ENCODE data around the gene HDAC1. TPM values are rescaled to one million over a fixed set of nuclear protein-coding genes. Genes with fewer than 3 reads are reported as not detected.

Gene HDAC1
- total RNA-seq, 1 donor from 2014 or later = 40.4 TPM

GRCh38 chr1:32336963-32337675 lies 45.2 kb downstream of the HDAC1 start:
- no peaks in the 10 kb centered on the region for H3K9me3 ChIP-seq (replicated peaks)
- peaks cover 14% of the 10 kb centered on the region for H3K36me3 ChIP-seq
- intact Hi-C loops (cut with micrococcal nuclease) = no loop called here
- no peak for TF ChIP-seq CTCF (IDR thresholded peaks at IDR 0.05; ENCODE audit: borderline replicate concordance)
- H3K4me3 ChIP-seq = peak overlapping the region; percentile 73
- H3K27ac ChIP-seq (replicated peaks) = peak overlapping the region; percentile 79
- H3K27me3 ChIP-seq (ENCODE audit: low read depth) = no peaks in the 10 kb centered on the region
- H3K4me1 ChIP-seq = peaks cover 59% of the 10 kb centered on the region
- peak; percentile 49 for DNase-seq

DNA sequence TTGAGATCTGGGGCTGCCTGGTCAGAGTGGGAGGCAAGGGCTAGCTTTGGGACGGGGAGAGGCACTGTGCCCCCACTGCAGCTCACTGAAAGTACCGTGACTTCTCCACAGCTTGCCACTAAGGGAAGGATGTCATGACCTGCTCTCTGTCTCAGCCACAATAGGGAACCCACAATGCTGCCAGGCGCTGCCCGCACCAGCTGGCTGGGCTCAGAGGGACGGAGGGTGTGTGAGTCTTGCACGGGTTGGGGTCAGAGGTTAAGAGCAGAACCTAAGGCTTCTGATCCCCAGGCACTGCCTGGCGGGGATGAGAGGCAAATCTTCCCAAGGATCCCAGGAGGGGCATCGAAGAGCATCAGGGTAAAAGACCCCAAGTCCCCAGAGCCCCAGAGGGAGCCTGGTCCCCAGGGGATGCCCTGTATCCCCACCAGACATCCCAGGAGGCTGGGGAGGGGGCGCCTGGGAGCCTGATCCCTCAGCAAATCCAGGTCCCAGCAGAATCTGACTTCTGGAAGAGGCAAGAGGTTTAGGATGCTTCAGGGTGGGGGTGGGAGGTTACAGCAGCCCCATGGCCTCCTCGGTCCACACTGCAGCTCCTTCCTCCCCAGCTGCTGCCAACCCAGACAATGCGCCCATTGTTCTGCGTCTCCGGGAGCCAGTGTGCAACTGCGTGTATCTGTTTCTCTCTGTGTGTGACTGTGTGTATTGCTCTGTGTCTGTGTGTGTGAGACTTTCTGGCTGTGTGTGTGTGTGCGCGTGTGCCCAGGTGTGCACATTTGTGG lies 46.2 kb downstream of the HDAC1 start:
- no peaks in the 10 kb centered on the region for H3K27me3 ChIP-seq (ENCODE audit: low read depth)
- intact Hi-C loops (cut with micrococcal nuclease) = no loop called here
- H3K27ac ChIP-seq (replicated peaks) = peak overlapping the region; percentile 79
- peaks cover 5% of the 10 kb centered on the region for H3K36me3 ChIP-seq
- H3K4me1 ChIP-seq = peaks cover 59% of the 10 kb centered on the region
- no peak overlapping the region for H3K4me3 ChIP-seq
- no peak for DNase-seq
- H3K9me3 ChIP-seq (replicated peaks) = no peaks in the 10 kb centered on the region
- no peak for TF ChIP-seq CTCF (IDR thresholded peaks at IDR 0.05; ENCODE audit: borderline replicate concordance)

GRCh38 chr1:32338637-32339145 lies 46.8 kb downstream of the HDAC1 start:
- H3K36me3 ChIP-seq = no peaks in the 10 kb centered on the region
- H3K27me3 ChIP-seq (ENCODE audit: low read depth) = no peaks in the 10 kb centered on the region
- no peak for TF ChIP-seq CTCF (IDR thresholded peaks at IDR 0.05; ENCODE audit: borderline replicate concordance)
- peak overlapping the region; percentile 79 for H3K27ac ChIP-seq (replicated peaks)
- peaks cover 59% of the 10 kb centered on the region for H3K4me1 ChIP-seq
- no peaks in the 10 kb centered on the region for H3K9me3 ChIP-seq (replicated peaks)
- DNase-seq = no peak
- H3K4me3 ChIP-seq = no peak overlapping the region
- intact Hi-C loops (cut with micrococcal nuclease) = no loop called here

DNA sequence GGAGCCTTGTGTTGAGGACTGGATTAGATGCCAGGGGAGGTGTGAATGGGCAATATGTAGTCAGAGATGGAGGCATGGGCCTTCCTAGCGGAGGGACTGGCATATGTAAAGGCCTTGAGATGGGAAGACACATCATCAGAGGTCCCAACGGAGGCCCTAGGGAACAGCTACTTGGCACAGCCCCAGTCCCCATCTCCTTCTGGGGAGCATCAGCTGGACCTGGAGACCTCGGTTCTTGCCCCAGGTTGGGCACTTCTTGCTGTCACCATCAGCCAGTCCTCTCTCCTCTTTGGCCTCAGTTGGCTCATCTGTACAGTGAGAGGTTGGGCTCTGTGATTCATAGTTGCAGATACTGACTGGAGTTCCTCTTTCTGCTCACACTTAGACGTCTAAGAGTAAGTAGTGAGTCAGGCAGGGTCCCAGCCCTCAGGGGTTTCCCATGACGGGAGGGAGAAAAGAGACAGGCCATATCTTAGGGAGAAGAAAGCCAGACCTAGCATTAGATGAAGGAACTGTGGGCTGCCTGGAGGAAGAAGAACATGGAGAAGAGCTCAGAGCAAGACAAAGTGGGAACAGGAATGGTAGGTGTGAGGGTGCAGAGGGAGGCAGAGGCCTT lies 47.6 kb downstream of the HDAC1 start:
- Histone ChIP-seq H3K27me3 (ENCODE audit: low read depth) (no peaks in the 10 kb centered on the region), H3K4me1 (peaks cover 55% of the 10 kb centered on the region), H3K36me3 (no peaks in the 10 kb centered on the region), H3K4me3 (no peak overlapping the region), H3K27ac (replicated peaks) (peak overlapping the region; percentile 79), H3K9me3 (replicated peaks) (no peaks in the 10 kb centered on the region)
- intact Hi-C loops (cut with micrococcal nuclease) = no loop called here
- TF ChIP-seq CTCF (IDR thresholded peaks at IDR 0.05; ENCODE audit: borderline replicate concordance) = no peak
- no peak for DNase-seq

DNA sequence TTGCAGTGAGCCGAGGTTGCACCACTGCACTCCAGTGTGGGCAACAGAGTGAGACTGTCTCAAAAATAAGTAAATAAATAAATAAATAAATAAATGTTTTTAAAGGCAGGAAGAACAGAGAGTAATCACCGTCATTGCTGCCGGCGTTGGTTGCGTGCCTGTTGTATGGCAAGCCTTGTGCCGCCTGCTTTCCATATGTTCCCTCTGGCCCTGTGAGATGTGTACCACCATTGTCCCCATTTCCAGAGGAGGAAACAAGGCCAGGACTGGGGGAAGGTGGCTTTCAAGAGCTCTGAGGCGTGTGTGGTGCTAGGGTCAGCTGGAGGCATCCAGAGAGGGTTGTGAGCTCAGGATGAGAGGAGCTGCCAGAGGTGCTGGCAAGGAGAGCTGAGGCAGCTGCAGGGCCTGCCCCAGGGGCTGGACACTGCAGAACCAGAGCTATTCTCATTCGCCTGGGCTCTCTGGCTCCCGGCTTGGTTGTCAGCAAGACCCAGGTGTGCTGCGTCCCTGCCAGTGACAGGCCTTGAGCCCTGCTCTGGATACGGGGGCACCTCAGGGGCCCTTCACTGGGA lies 49.4 kb downstream of the HDAC1 start:
- H3K4me3 ChIP-seq = no peak overlapping the region
- intact Hi-C loops (cut with micrococcal nuclease) = no loop called here
- H3K9me3 ChIP-seq (replicated peaks) = no peaks in the 10 kb centered on the region
- no peak overlapping the region for H3K27ac ChIP-seq (replicated peaks)
- TF ChIP-seq CTCF (IDR thresholded peaks at IDR 0.05; ENCODE audit: borderline replicate concordance) = no peak
- peak; percentile 46 for DNase-seq
- no peaks in the 10 kb centered on the region for H3K27me3 ChIP-seq (ENCODE audit: low read depth)
- H3K36me3 ChIP-seq = no peaks in the 10 kb centered on the region
- peaks cover 50% of the 10 kb centered on the region for H3K4me1 ChIP-seq
